Mucosa of descending colon (tissue), 3 donors: ENCODE results near the gene AMOTL2. TPM values are rescaled to one million over a fixed set of nuclear protein-coding genes. Genes with fewer than 3 reads are reported as not detected.

Experiments
- ATAC-seq: fragments of 200-7000 bp; cut with Tn5 transposase; one replicate; pipeline ENCODE4 v1.9.1; 2020; ENCODE audit warnings: mild to moderate bottlenecking, moderate library complexity
- DNase-seq, 3 donors: peaks; one replicate each; pipeline ENCODE4 v3.0.0-alpha.2; 2020
- H3K36me3 ChIP-seq: fragments of 200-600 bp; one replicate; pipeline ENCODE4 v1.8.0; 2021; ENCODE audit warnings: low read depth, mild to moderate bottlenecking
- H3K4me1 ChIP-seq: fragments of 200-600 bp; one replicate; pipeline ENCODE4 v1.8.0; 2021; ENCODE audit warnings: low read depth, mild to moderate bottlenecking
- H3K4me3 ChIP-seq: fragments of 200-600 bp; one replicate; pipeline ENCODE4 v1.8.0; 2021; ENCODE audit warnings: mild to moderate bottlenecking
- H3K9me3 ChIP-seq: fragments of 200-600 bp; one replicate; pipeline ENCODE4 v1.8.0; 2021; ENCODE audit warnings: mild to moderate bottlenecking
- intact Hi-C, 2 donors: fragments of 100-400 bp; cut with DNase I in 1 of 2; cut with micrococcal nuclease in 1 of 2; formaldehyde crosslinking; loops; one replicate each; pipeline versions ENCODE4 v1.11.0 to v1.11.1; 2022; cut with DNase I, micrococcal nuclease
- long read RNA-seq, 2 donors: library from polyadenylated mRNA; unstranded; transcript quantifications; one replicate each; pipeline ENCODE4 v2.0.0, GENCODE V29; 2019 to 2021
- total RNA-seq, 3 donors: library from RNA; stranded (reverse); fragmentation: NEBNext Ultra II Directional in 2 of 3; extraction: Animal tissue kit (Norgen Biotek cat#: 25700) in 2 of 3; gene quantifications; one replicate each; pipeline versions ENCODE4 v1.2.1 to v1.2.4, GENCODE V29; 2021 to 2023
- TF ChIP-seq, protein P1 (sequence below): fragments of 200-600 bp; IDR thresholded peaks from one replicate; pipeline ENCODE4 v1.8.0; 2022; ENCODE audit warnings: antibody characterized with exemption, mild to moderate bottlenecking
- donor health status: DM: no; HTN: no; CAD: no; lungs with moderate emphysema.
- donor health status: DM: no; HTN: no; CAD: no.
- donor health status: DM: no; HTN: yes; CAD: no.

AMOTL2 gene
- total RNA-seq: 10 to 100 TPM; 17.9 to 35.1 (median 21.2) TPM
- long read RNA-seq, donor 1, full-length matches to known transcripts: 11 of 28 reads
- long read RNA-seq, donor 1, partial matches to known transcripts: 11 of 28 reads
- long read RNA-seq, donor 1, other reads (novel, unspliced or antisense): 6 of 28 reads
- long read RNA-seq, donor 2, full-length matches to known transcripts: 4 of 5 reads
- long read RNA-seq, donor 2, partial matches to known transcripts: 0 of 5 reads
- long read RNA-seq, donor 2, other reads (novel, unspliced or antisense): 1 of 5 reads

- DNase-seq (peak; percentile 77 to 87 (median 87)), ATAC-seq (peak; percentile 80)
- intact Hi-C loops: no loop called here
- Histone ChIP-seq H3K36me3 (no peaks in the 10 kb centered on the region), H3K4me1 (peaks cover 16% of the 10 kb centered on the region), H3K4me3 (peak within 1 kb of the TSS; percentile 24), H3K9me3 (no peaks in the 10 kb centered on the region)
- TF ChIP-seq, protein P1, sequence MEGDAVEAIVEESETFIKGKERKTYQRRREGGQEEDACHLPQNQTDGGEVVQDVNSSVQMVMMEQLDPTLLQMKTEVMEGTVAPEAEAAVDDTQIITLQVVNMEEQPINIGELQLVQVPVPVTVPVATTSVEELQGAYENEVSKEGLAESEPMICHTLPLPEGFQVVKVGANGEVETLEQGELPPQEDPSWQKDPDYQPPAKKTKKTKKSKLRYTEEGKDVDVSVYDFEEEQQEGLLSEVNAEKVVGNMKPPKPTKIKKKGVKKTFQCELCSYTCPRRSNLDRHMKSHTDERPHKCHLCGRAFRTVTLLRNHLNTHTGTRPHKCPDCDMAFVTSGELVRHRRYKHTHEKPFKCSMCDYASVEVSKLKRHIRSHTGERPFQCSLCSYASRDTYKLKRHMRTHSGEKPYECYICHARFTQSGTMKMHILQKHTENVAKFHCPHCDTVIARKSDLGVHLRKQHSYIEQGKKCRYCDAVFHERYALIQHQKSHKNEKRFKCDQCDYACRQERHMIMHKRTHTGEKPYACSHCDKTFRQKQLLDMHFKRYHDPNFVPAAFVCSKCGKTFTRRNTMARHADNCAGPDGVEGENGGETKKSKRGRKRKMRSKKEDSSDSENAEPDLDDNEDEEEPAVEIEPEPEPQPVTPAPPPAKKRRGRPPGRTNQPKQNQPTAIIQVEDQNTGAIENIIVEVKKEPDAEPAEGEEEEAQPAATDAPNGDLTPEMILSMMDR: no peak
Observed at GRCh38 chr3:134374105-134374790, at the start of gene AMOTL2. Gene AMOTL2, minus strand, starts transcription at chr3:134374447. Its CDS starts 3,014 bp downstream, at chr3:134371433.

- Histone ChIP-seq H3K36me3 (no peaks in the 10 kb centered on the region), H3K4me3 (no peak overlapping the region), H3K4me1 (peaks cover 5% of the 10 kb centered on the region), H3K9me3 (no peaks in the 10 kb centered on the region)
- TF ChIP-seq, protein P1: no peak
- intact Hi-C loops: no loop called here
- ATAC-seq (no peak), DNase-seq (no peak)
Observed at GRCh38 chr3:134423153-134423552, 48.9 kb upstream of the AMOTL2 start.

DNA sequence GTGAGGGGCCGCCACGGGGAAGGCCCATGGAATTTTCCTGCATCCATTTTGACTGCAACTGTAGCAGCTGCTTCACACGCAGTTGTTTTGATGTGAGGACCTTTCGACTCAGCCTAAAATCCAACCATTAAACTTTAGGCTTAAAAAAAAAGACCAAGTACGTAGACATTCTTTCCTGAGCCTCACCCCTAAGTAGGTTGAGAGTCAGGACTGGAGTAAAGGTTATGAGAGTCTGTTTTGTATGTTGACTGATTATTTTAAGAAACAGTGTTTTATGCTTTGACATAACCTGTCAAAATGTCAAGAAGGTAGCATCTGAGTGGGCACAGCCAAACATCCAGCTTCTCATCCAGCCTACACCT is 45.7 kb upstream of the AMOTL2 start:
- no peaks in the 10 kb centered on the region for H3K9me3 ChIP-seq
- ATAC-seq: peak; percentile 41
- TF ChIP-seq, protein P1: no peak
- no peak overlapping the region for H3K4me3 ChIP-seq
- H3K4me1 ChIP-seq: peaks cover 5% of the 10 kb centered on the region
- intact Hi-C loops: no loop called here
- H3K36me3 ChIP-seq: no peaks in the 10 kb centered on the region
- no peak for DNase-seq

DNA sequence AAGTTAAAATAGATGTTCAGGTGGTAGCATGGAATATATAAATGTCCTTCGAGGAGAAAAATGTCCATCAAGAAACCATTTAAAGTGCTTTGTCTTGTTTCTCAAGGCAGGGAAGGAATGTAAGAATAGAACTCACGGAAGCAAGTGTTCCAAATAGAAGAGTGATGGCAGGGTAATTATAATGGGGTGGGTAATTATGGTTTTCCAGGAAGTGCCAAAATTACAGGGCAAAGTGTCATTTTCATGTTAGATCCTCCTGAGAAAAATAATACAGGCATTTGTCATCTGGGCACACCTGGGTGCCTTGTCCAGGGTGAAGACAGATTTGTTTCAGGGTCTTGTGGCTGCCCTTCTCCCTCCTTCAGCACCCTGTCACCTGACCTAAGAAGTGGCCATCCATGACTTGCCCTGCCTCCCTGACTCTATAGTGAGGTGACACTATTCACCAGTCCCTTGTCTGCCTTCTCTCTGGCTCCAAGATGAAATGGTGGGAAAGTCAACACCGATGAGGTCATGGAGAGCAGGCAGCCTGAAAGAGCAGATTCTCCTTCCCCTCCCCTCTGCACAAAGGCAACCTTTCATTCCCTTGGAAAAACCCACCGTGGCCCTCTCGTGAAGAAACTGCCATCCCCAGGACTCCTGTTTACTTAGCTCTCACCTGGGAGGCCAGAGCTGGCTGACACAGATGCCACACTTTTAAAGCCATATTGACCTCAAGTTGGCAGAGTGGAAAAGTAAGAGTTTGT is 45.1 kb upstream of the AMOTL2 start:
- H3K36me3 ChIP-seq: no peaks in the 10 kb centered on the region
- peak; percentile 62 for ATAC-seq
- no peak for DNase-seq
- peaks cover 5% of the 10 kb centered on the region for H3K4me1 ChIP-seq
- TF ChIP-seq, protein P1: no peak
- no peak overlapping the region for H3K4me3 ChIP-seq
- H3K9me3 ChIP-seq: no peaks in the 10 kb centered on the region
- intact Hi-C loops: no loop called here

- Histone ChIP-seq H3K36me3 (no peaks in the 10 kb centered on the region), H3K4me3 (no peak overlapping the region), H3K9me3 (no peaks in the 10 kb centered on the region), H3K4me1 (peaks cover 11% of the 10 kb centered on the region)
- intact Hi-C loops: no loop called here
- no peak for DNase-seq
- ATAC-seq: no peak
- TF ChIP-seq, protein P1: no peak
Observed at GRCh38 chr3:134409041-134409440, 34.8 kb upstream of the AMOTL2 start.
